ENCODE results near the gene CHST5.
A peak's percentile ranks its signal among the peaks of the same experiment; 100 is the strongest.
"Not testable (repeated sequence)": the region's sequence is repeated elsewhere in the genome, so short reads cannot be mapped to it uniquely, and the experiment has no call there.

The CHST5 gene

DNA sequence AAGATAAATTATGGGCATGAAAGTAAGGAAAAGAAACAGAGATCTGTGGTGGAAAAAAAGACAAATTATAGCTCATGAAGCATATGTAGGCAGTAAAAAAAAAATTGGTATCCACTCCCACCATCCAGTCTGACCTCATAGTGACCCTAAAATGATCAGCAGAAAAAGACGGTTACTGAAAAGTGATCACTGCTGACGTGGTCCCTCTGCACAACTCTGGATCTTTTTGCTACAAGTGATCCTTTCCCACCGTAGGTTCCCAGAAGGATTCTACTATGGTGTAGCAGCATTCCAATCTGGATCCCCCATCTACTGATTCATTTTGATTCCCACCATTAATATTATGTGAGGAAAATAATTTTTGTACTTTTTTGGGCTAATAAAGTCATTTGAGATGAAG is 29.8 kb downstream of the CHST5 start:
- no peak for DNase-seq (ENCODE audit: low spot score)

- no peak for DNase-seq (ENCODE audit: low spot score)
Observed at GRCh38 chr16:75503801-75504200, 32.1 kb downstream of the CHST5 start.

DNA sequence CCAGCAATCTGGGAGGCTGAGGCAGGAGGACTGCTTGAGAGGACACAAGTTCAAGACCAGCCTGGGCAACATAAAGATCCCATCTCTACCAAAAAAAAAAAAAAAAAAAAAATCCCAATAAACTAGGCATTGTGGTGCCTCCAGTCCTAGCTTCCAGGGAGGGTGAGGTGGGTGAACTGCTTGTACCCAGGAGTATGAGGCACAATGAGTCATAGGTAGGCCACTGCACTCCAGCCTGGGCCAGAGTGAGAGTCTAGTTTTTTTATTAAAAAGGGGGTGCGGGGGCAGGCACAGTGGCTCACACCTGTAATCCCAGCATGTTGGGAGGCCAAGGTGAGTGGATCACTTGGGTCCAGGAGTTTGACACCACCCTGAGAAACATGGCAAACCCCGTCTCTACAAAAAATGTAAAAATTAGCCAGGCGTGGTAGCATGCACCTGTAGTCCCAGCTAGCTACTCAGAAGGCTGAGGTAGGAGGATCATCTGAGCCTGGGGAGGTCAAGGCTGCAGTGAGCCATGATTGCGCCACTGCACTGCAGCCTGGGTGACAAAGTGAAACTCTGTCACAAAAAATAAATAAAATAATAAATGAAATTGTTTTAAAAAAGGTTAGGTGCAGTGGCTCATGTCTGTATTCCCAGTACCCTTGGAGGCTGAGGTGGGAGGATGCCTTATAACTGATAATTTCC is 32.8 kb downstream of the CHST5 start:
- DNase-seq (ENCODE audit: low spot score): no peak

DNA sequence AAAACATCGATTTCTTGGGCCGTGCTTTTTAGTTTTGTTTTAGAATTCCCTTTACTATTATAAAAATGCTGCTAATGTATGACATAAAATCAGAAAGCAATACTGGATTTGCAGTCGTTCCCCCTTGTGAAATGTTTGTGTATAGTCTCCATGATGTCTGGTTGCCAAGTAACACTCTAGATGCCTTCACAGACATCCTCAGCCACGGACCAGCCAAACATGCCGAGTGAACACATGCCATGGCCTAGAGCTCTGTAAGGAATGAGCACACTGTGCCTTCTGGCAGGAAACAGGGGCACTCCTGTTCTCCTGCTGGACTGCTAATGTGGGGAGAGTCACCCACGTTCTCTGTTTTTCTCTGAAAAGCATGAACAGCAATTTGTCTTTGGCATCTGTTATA is 34.1 kb downstream of the CHST5 start:
- DNase-seq (ENCODE audit: low spot score): not testable (repeated sequence)

GRCh38 chr16:75501359-75501758 is 34.5 kb downstream of the CHST5 start:
- no peak for DNase-seq (ENCODE audit: low spot score)

GRCh38 chr16:75498605-75499322 is 37.1 kb downstream of the CHST5 start:
- DNase-seq (ENCODE audit: low spot score): not testable (repeated sequence)

- DNase-seq (ENCODE audit: low spot score): no peak
Observed at GRCh38 chr16:75497558-75497957, 38.4 kb downstream of the CHST5 start.

GRCh38 chr16:75495076-75495674 is 40.7 kb downstream of the CHST5 start, which contains the start of gene CHST6:
TSS of gene CHST6 (minus strand) at chr16:75495441. CDS start at chr16:75479828, 15,613 bp downstream.
- peak; percentile 39 for DNase-seq (ENCODE audit: low spot score)

- no peak for DNase-seq (ENCODE audit: low spot score)
Observed at GRCh38 chr16:75494661-75495075, 41.2 kb downstream of the CHST5 start.

GRCh38 chr16:75494184-75494583 is 41.7 kb downstream of the CHST5 start:
- no peak for DNase-seq (ENCODE audit: low spot score)

DNA sequence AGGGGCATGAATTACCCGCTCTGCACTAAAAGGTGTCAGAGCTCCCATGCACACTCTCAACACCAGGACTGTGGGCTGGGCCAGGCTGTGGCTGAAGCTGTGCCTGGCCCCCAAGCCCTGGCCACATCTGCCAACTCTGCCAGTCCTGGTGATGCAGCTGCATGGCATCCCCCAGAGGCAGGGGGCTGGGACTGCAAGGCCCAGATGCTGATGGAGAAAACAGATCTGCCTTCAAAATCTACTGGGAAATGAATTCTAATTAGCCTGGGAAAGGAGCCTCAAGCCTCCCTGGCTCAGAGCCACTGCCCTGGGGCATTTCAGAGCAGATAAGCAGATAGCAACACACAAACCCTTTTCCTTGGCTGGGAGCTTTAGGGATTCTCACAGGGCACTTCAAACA is 44.0 kb downstream of the CHST5 start:
- DNase-seq (ENCODE audit: low spot score): peak; percentile 42

DNA sequence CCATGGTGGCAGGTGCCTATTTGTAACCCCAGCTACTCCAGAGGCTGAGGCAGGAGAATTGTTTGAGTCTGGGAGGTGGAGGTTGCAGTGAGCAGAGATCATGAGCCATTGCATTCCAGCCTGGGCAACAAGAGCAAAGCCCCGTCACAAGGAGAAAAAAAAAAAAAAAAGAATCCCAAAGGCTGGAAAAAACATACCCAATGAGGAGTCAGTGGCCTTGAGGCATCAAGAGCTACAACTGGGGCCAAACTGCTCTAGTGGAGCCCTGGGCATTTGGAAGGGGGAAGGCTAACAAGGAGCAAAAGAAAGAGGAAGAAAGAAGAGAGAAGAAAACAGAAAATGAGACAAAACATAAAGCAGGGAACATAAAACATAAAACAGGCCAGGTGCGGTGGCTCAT is 47.6 kb downstream of the CHST5 start:
- no peak for DNase-seq (ENCODE audit: low spot score)

GRCh38 chr16:75486676-75487313 is 49.1 kb downstream of the CHST5 start:
- DNase-seq (ENCODE audit: low spot score): no peak

GRCh38 chr16:75486014-75486675 is 49.8 kb downstream of the CHST5 start:
- peak; percentile 80 for DNase-seq (ENCODE audit: low spot score)

GRCh38 chr16:75485230-75486013 is 50.5 kb downstream of the CHST5 start:
- DNase-seq (ENCODE audit: low spot score): no peak

GRCh38 chr16:75483222-75483621 is 52.7 kb downstream of the CHST5 start:
- DNase-seq (ENCODE audit: low spot score): peak; percentile 46

DNA sequence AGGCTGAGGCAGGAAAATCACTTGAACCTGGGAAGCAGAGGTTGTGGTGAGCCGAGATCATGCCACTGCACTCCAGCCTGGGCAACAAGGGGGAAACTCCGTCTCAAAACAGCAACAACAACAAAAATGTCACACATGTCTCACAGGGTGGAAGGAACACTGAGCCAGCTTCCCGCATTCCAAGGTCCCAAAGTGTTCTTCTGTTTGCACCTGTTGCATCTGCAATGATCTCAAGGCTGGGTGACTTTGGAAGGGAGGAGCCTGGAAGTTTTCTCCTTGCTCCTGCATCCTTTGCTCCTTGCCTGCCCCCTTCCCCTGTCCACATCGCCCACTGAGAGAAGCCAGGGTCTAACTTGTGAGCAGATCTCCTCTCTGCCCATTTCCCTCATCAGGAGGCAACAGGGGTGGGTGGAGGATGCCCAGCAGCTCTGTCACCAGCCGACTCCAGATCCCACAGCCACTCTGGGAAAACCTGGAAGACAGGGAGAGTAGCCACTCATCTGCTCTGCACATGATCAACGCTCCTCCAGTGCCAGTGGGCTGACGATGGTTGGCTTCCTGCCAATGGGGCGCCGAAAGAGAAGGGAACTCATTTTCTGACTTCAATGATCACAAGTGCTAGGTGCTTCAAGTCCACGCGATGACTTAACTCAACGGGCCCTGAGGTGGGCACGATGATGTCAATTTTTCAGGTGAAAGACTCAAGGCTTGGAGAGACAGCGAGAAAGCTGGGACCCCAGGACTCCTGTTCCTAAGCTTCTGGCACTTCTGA is 53.3 kb downstream of the CHST5 start:
- DNase-seq (ENCODE audit: low spot score): no peak

DNA sequence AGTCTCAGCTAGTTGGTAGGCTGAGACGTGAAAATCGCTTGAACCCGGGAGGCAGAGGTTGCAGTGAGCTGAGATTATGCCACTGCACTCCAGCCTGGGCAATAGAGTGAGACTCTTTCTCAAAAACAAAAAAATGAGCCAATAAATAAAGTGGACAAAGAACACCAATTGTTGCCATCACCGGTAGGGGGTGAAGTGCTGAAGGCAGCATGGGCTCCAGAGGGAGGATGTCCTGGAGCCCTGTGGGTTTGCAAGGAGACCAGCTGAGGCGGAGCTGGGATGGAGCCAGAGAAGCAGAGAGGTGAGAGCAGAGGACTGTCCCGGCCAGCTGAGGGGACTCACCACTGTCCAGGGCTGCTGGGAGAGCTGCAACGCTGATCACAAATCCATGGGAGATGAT is 54.4 kb downstream of the CHST5 start:
- no peak for DNase-seq (ENCODE audit: low spot score)

DNA sequence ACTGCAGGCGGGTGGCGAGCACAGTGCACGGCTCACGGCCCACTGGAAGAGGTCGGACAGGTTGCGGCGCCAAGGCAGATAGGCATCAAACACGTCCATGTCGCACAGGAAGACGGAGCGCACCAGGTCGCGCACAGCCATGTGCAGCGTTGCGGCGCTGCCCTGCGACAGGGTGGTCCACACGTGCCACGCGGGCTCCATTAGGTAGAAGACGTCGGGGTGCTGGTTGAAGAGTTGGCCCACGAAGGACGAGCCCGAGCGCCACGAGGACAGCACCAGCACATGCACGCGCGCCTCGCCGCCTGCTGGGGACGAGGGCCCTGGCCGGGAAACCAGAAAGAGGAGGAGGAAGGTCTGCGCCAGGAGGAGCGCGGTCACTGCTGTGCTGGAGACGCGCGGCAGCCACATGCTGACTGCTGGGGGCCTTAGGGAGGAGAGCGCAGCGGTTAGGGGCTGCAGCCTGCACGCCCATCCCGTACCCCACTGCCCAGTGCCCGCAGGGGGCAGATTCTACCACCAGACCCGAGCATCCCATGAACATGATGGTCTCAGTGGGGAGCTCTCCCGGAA is 56.4 kb downstream of the CHST5 start:
- no peak for DNase-seq (ENCODE audit: low spot score)

Measured in SW480 (cell line).